Body of pancreas (tissue), 4 donors: ENCODE results near the gene SLC39A13.

ENCODE experiments used
- CTCF ChIP-seq, 7 experiments: fragments of 450-650 bp in 4 of 7; fragments of 200-600 bp in 3 of 7; sonication (generic) in 3 of 7; IDR thresholded peaks; one replicate each; pipeline ENCODE4 v1.5.1; 2016 to 2019; ENCODE audit warnings: antibody characterized with exemption in 7 of 7
- POLR2A ChIP-seq, 3 donors: fragments of 450-650 bp; IDR thresholded peaks; one replicate each; pipeline ENCODE4 v1.6.1; 2016; ENCODE audit warnings: antibody characterized with exemption in 3 of 3, mild to moderate bottlenecking in 2 of 3

GRCh38 chr11:47406896-47407745 lies 1.3 kb upstream of the SLC39A13 start:
- TF ChIP-seq CTCF (IDR thresholded peaks at IDR 0.05): no peak
- TF ChIP-seq POLR2A (IDR thresholded peaks at IDR 0.05): no peak
